HG03469 (cell line): ENCODE results near the gene KCNK15.
"Not testable (repeated sequence)": the region's sequence is repeated elsewhere in the genome, so short reads cannot be mapped to it uniquely, and the experiment has no call there.

Experiments used
- ATAC-seq: cut with Tn5 transposase; IDR thresholded peaks from one replicate; pipeline ENCODE4 v1.9.1; 2021; ENCODE audit warnings: mild to moderate bottlenecking, moderate library complexity, moderate number of reproducible peaks; ENCODE audit not compliant: unreplicated experiment

KCNK15 gene

GRCh38 chr20:44758247-44759101, 12.8 kb downstream of the KCNK15 start:
- ATAC-seq = no peak

GRCh38 chr20:44759595-44759994, 13.9 kb downstream of the KCNK15 start:
- ATAC-seq = no peak

- no peak for ATAC-seq
Observed at GRCh38 chr20:44761423-44761822, 15.8 kb downstream of the KCNK15 start.

GRCh38 chr20:44762466-44763140, 16.9 kb downstream of the KCNK15 start:
- ATAC-seq = no peak

- ATAC-seq = not testable (repeated sequence)
Observed at GRCh38 chr20:44763798-44764197, 18.1 kb downstream of the KCNK15 start.

- ATAC-seq = no peak
Observed at GRCh38 chr20:44765091-44765490, 19.4 kb downstream of the KCNK15 start.

GRCh38 chr20:44765701-44766347, 20.2 kb downstream of the KCNK15 start:
- no peak for ATAC-seq

- no peak for ATAC-seq
Observed at GRCh38 chr20:44768256-44768655, 22.6 kb downstream of the KCNK15 start.

- no peak for ATAC-seq
Observed at GRCh38 chr20:44768854-44769480, 23.3 kb downstream of the KCNK15 start.

GRCh38 chr20:44769481-44769863, 23.8 kb downstream of the KCNK15 start:
- no peak for ATAC-seq

GRCh38 chr20:44770484-44771171, 25.0 kb downstream of the KCNK15 start:
- ATAC-seq = no peak

GRCh38 chr20:44771172-44771535, 25.5 kb downstream of the KCNK15 start:
- ATAC-seq = no peak

GRCh38 chr20:44772636-44773035, 27.0 kb downstream of the KCNK15 start:
- ATAC-seq = no peak

GRCh38 chr20:44773070-44773829, 27.6 kb downstream of the KCNK15 start:
- no peak for ATAC-seq

GRCh38 chr20:44776980-44777379, 31.3 kb downstream of the KCNK15 start:
- no peak for ATAC-seq

- ATAC-seq = no peak
Observed at GRCh38 chr20:44780226-44780625, 34.6 kb downstream of the KCNK15 start.

- ATAC-seq = no peak
Observed at GRCh38 chr20:44781118-44781517, 35.5 kb downstream of the KCNK15 start.

GRCh38 chr20:44781791-44782190, 36.1 kb downstream of the KCNK15 start:
- no peak for ATAC-seq

GRCh38 chr20:44784688-44785087, 39.0 kb downstream of the KCNK15 start:
- ATAC-seq = no peak

- no peak for ATAC-seq
Observed at GRCh38 chr20:44785768-44786167, 40.1 kb downstream of the KCNK15 start.
